ENCODE measurements around the gene KLRK1. TPM values are rescaled to one million over a fixed set of nuclear protein-coding genes. Genes with fewer than 3 reads are reported as not detected.

KLRK1 gene
- total RNA-seq, 1 experiment from 2014 or later = 2.3 TPM

GRCh38 chr12:10369557-10370415, 20.1 kb downstream of the KLRK1 start:
- Histone ChIP-seq H3K79me2 (ENCODE audit: insufficient read depth, low read length) (no peaks in the 10 kb centered on the region), H3K27me3 (ENCODE audit: insufficient read depth, low read length) (no peaks in the 10 kb centered on the region)

GRCh38 chr12:10368206-10369171, 21.4 kb downstream of the KLRK1 start:
- no peaks in the 10 kb centered on the region for H3K27me3 ChIP-seq (ENCODE audit: insufficient read depth, low read length)
- ChIA-PET RAD21 (ENCODE audit: low non-redundant PET in 1 of 2, low total read pairs in 2 of 2, uncharacterized antibody in 2 of 2, unreplicated experiment in 2 of 2) (no interaction called here), POLR2A (no interaction called here), CTCF (no interaction called here)
- H4K20me1 ChIP-seq (ENCODE audit: insufficient read depth) = no peaks in the 10 kb centered on the region
- H3K27ac ChIP-seq (ENCODE audit: low read depth, low read length) = no peak overlapping the region
- no peak overlapping the region for H3K4me2 ChIP-seq (ENCODE audit: low read length)
- DNase-seq (ENCODE audit: low read depth, low spot score) (no peak), ATAC-seq (no peak)
- H3K9me2 ChIP-seq (ENCODE audit: insufficient read depth) = no peaks in the 10 kb centered on the region
- H3K79me2 ChIP-seq (ENCODE audit: insufficient read depth, low read length) = no peaks in the 10 kb centered on the region
- no peak overlapping the region for H3K9ac ChIP-seq (ENCODE audit: low read length)
- BruUV-seq (replicated peaks) = no TSS peak
- peaks cover 27 to 45% of the 10 kb centered on the region in 2 experiments; a peak in 3 of 4 replicates for H3K4me1 ChIP-seq (ENCODE audit: control insufficient read depth in 1 of 2, insufficient read depth in 2 of 2, low read length in 2 of 2)
- H3K4me3 ChIP-seq (replicated peaks in 1 of 2; ENCODE audit: low read depth in 1 of 2, low read length in 2 of 2) = no peak overlapping the region
- H3K9me3 ChIP-seq (ENCODE audit: control insufficient read depth in 1 of 2, insufficient read depth in 1 of 2, low read depth in 1 of 2, low read length in 2 of 2) = peaks cover 0 to 7% of the 10 kb centered on the region in 2 experiments; a peak in 2 of 4 replicates
- H3K36me3 ChIP-seq (ENCODE audit: control insufficient read depth in 1 of 2, insufficient read depth in 2 of 2, low read length in 2 of 2) = no peaks in the 10 kb centered on the region
- no peak overlapping the region for H2AFZ ChIP-seq (ENCODE audit: low read depth, low read length, poor library complexity, severe bottlenecking)
- intact Hi-C loops (cut with micrococcal nuclease) = no loop called here
- TF ChIP-seq YY1 (IDR thresholded peaks at IDR 0.05; ENCODE audit: extremely low read depth, insufficient replicate concordance, low read depth, low read length) (no peak), ZBTB33 (IDR thresholded peaks at IDR 0.05; ENCODE audit: extremely low read depth, insufficient replicate concordance, low read length) (no peak), CEBPB (IDR thresholded peaks at IDR 0.05; ENCODE audit: low read depth) (no peak), RAD21 (IDR thresholded peaks at IDR 0.05; ENCODE audit: low read depth) (no peak), REST (IDR thresholded peaks at IDR 0.05; ENCODE audit: low read depth) (no peak), POLR2AphosphoS5 (IDR thresholded peaks at IDR 0.05; ENCODE audit: low read depth, low read length) (no peak)

More at GRCh38 chr12:10369557-10370415, 20.1 kb downstream of the KLRK1 start:
- H4K20me1 ChIP-seq (ENCODE audit: insufficient read depth) = no peaks in the 10 kb centered on the region
- CTCF ChIA-PET = no interaction called here
- DNase-seq (ENCODE audit: low read depth, low spot score) (no peak), ATAC-seq (no peak)
- H3K9me2 ChIP-seq (ENCODE audit: insufficient read depth) = no peaks in the 10 kb centered on the region
- no peak overlapping the region for H2AFZ ChIP-seq (ENCODE audit: low read depth, low read length, poor library complexity, severe bottlenecking)
- intact Hi-C loops (cut with micrococcal nuclease) = no loop called here
- no peaks in the 10 kb centered on the region for H3K36me3 ChIP-seq (ENCODE audit: control insufficient read depth in 1 of 2, insufficient read depth in 2 of 2, low read length in 2 of 2)
- TF ChIP-seq FOSL1 (IDR thresholded peaks at IDR 0.05; ENCODE audit: low read depth) (no peak), EZH2phosphoT487 (IDR thresholded peaks at IDR 0.05; ENCODE audit: borderline replicate concordance) (no peak), ZFX (IDR thresholded peaks at IDR 0.05) (no peak)
- RAD21 ChIA-PET (ENCODE audit: low non-redundant PET in 1 of 2, low total read pairs in 2 of 2, uncharacterized antibody in 2 of 2, unreplicated experiment in 2 of 2) = no interaction called here
- no peak overlapping the region for H3K4me2 ChIP-seq (ENCODE audit: low read length)
- H3K4me3 ChIP-seq (replicated peaks in 1 of 2; ENCODE audit: low read depth in 1 of 2, low read length in 2 of 2) = no peak overlapping the region
- H3K9me3 ChIP-seq (ENCODE audit: control insufficient read depth in 1 of 2, insufficient read depth in 1 of 2, low read depth in 1 of 2, low read length in 2 of 2) = peaks cover 0 to 7% of the 10 kb centered on the region in 2 experiments; a peak in 2 of 4 replicates
- H3K4me1 ChIP-seq (ENCODE audit: control insufficient read depth in 1 of 2, insufficient read depth in 2 of 2, low read length in 2 of 2) = peaks cover 27 to 35% of the 10 kb centered on the region in 2 experiments; a peak in 3 of 4 replicates
- H3K9ac ChIP-seq (ENCODE audit: low read length) = no peak overlapping the region
- POLR2A ChIA-PET = no interaction called here
- BruUV-seq (replicated peaks) = no TSS peak
- H3K27ac ChIP-seq (ENCODE audit: low read depth, low read length) = no peak overlapping the region

Data from HCT116 (cell line).